Measurements from ENCODE around the gene SLC2A9.
"Not testable (repeated sequence)": the region's sequence is repeated elsewhere in the genome, so short reads cannot be mapped to it uniquely, and the experiment has no call there.

Gene SLC2A9

GRCh38 chr4:9804918-9805317, 216.4 kb downstream of the SLC2A9 start:
- TF ChIP-seq, protein P1, sequence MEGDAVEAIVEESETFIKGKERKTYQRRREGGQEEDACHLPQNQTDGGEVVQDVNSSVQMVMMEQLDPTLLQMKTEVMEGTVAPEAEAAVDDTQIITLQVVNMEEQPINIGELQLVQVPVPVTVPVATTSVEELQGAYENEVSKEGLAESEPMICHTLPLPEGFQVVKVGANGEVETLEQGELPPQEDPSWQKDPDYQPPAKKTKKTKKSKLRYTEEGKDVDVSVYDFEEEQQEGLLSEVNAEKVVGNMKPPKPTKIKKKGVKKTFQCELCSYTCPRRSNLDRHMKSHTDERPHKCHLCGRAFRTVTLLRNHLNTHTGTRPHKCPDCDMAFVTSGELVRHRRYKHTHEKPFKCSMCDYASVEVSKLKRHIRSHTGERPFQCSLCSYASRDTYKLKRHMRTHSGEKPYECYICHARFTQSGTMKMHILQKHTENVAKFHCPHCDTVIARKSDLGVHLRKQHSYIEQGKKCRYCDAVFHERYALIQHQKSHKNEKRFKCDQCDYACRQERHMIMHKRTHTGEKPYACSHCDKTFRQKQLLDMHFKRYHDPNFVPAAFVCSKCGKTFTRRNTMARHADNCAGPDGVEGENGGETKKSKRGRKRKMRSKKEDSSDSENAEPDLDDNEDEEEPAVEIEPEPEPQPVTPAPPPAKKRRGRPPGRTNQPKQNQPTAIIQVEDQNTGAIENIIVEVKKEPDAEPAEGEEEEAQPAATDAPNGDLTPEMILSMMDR (IDR thresholded peaks at IDR 0.05; ENCODE audit: low read depth, low read length), result no peak
- no peak for TF ChIP-seq EZH2phosphoT487 (IDR thresholded peaks at IDR 0.05; ENCODE audit: low read depth)
- H3K79me2 ChIP-seq (ENCODE audit: low read length), result no peaks in the 10 kb centered on the region
- H3K9ac ChIP-seq (ENCODE audit: low read length), result no peak overlapping the region; the same call in 1 of the 2 replicates
- H3K9me3 ChIP-seq (ENCODE audit: insufficient read depth, low read length), result no peaks in the 10 kb centered on the region
- no peaks in the 10 kb centered on the region for H3K36me3 ChIP-seq (replicated peaks; ENCODE audit: low read depth, low read length)
- H3K4me2 ChIP-seq (ENCODE audit: low read length), result peak overlapping the region; percentile 60; the same call in 1 of the 2 replicates
- H3K4me1 ChIP-seq (ENCODE audit: low read length), result peaks cover 58% of the 10 kb centered on the region
- peaks cover 18% of the 10 kb centered on the region for H3K27me3 ChIP-seq (ENCODE audit: low read depth, low read length)
- 0 out of 2 replicates have a peak overlapping the region, but pooled peaks have one; percentile 36 for H3K27ac ChIP-seq (ENCODE audit: low read length)
- no peak overlapping the region for H2AFZ ChIP-seq (ENCODE audit: low read depth, low read length)
- no peak overlapping the region; the same call in 1 of the 2 replicates for H3K4me3 ChIP-seq (ENCODE audit: low read length)
- no peaks in the 10 kb centered on the region for H4K20me1 ChIP-seq (ENCODE audit: insufficient read depth, low read length)

DNA sequence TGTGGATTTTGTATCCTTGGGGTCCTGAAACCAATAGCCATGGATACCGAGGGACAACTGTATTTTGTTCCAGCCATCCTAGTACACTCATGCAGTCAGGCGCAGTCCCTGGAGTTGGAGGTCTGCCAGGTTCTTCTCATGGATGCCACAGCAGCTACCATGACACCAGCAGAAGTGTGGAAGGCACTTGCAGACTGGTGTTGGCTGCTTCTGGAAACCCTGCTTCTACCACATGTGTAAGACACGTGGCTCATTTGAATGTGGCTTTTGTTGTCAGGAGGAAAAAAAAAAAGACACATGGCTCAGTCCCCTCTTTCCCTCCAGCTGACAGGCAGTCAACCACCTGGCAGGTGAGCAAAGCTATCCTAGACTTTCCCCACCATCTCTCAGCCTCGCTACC, 220.4 kb downstream of the SLC2A9 start:
- Histone ChIP-seq H3K79me2 (ENCODE audit: low read length) (no peaks in the 10 kb centered on the region), H3K4me2 (ENCODE audit: low read length) (peak overlapping the region; percentile 3; the same call in 1 of the 2 replicates), H3K4me1 (ENCODE audit: low read length) (peaks cover 40% of the 10 kb centered on the region), H4K20me1 (ENCODE audit: insufficient read depth, low read length) (no peaks in the 10 kb centered on the region), H3K27me3 (ENCODE audit: low read depth, low read length) (peaks cover 17% of the 10 kb centered on the region; the same call in 1 of the 2 replicates), H3K4me3 (ENCODE audit: low read length) (no peak overlapping the region), H3K27ac (ENCODE audit: low read length) (no peak overlapping the region), H3K36me3 (replicated peaks; ENCODE audit: low read depth, low read length) (no peaks in the 10 kb centered on the region), H2AFZ (ENCODE audit: low read depth, low read length) (peak overlapping the region; percentile 49; the same call in 1 of the 2 replicates), H3K9me3 (ENCODE audit: insufficient read depth, low read length) (no peaks in the 10 kb centered on the region), H3K9ac (ENCODE audit: low read length) (no peak overlapping the region)
- no peak for TF ChIP-seq EZH2phosphoT487 (IDR thresholded peaks at IDR 0.05; ENCODE audit: low read depth)
- TF ChIP-seq, protein P1 (IDR thresholded peaks at IDR 0.05; ENCODE audit: low read depth, low read length), result no peak

DNA sequence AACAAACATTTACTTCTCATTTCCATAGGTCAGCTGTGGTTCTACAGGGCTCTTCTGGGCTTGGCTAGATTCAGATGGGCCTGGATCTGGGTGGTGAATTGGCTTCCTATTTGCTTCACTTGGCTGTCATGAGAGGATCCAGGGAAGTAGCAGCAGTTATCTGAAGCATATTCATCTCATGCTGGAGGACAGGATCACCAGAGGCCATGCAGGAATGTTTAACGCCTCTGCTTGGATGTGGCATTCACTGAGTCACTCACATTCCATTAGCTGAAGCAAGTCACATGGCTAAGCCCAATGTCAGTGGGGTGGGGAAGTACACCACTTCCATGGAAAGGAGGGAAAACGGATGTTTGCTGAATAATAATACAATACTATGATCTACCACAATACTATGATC, 224.7 kb downstream of the SLC2A9 start:
- not testable (repeated sequence) for H3K9me3 ChIP-seq (ENCODE audit: insufficient read depth, low read length); H2AFZ ChIP-seq (ENCODE audit: low read depth, low read length); H3K4me3 ChIP-seq (ENCODE audit: low read length); H3K36me3 ChIP-seq (replicated peaks; ENCODE audit: low read depth, low read length); H3K4me2 ChIP-seq (ENCODE audit: low read length); H3K27ac ChIP-seq (ENCODE audit: low read length); H3K79me2 ChIP-seq (ENCODE audit: low read length); H3K9ac ChIP-seq (ENCODE audit: low read length); H4K20me1 ChIP-seq (ENCODE audit: insufficient read depth, low read length)
- H3K4me1 ChIP-seq (ENCODE audit: low read length), result peaks cover 28% of the 10 kb centered on the region
- peaks cover 19% of the 10 kb centered on the region; the same call in 1 of the 2 replicates for H3K27me3 ChIP-seq (ENCODE audit: low read depth, low read length)

GRCh38 chr4:9792381-9792780, 228.9 kb downstream of the SLC2A9 start:
- H3K9me3 ChIP-seq (ENCODE audit: insufficient read depth, low read length), result no peaks in the 10 kb centered on the region
- H3K4me3 ChIP-seq (ENCODE audit: low read length), result no peak overlapping the region
- peaks cover 13% of the 10 kb centered on the region for H3K4me1 ChIP-seq (ENCODE audit: low read length)
- peaks cover 18% of the 10 kb centered on the region; the same call in 1 of the 2 replicates for H3K27me3 ChIP-seq (ENCODE audit: low read depth, low read length)
- no peak overlapping the region for H3K9ac ChIP-seq (ENCODE audit: low read length)
- TF ChIP-seq, protein P1 (IDR thresholded peaks at IDR 0.05; ENCODE audit: low read depth, low read length), result no peak
- TF ChIP-seq EZH2phosphoT487 (IDR thresholded peaks at IDR 0.05; ENCODE audit: low read depth), result no peak
- H3K4me2 ChIP-seq (ENCODE audit: low read length), result no peak overlapping the region
- no peak overlapping the region for H2AFZ ChIP-seq (ENCODE audit: low read depth, low read length)
- no peaks in the 10 kb centered on the region for H3K36me3 ChIP-seq (replicated peaks; ENCODE audit: low read depth, low read length)
- no peaks in the 10 kb centered on the region for H3K79me2 ChIP-seq (ENCODE audit: low read length)
- no peaks in the 10 kb centered on the region for H4K20me1 ChIP-seq (ENCODE audit: insufficient read depth, low read length)
- no peak overlapping the region for H3K27ac ChIP-seq (ENCODE audit: low read length)

GRCh38 chr4:9785891-9786290, 235.4 kb downstream of the SLC2A9 start:
- not testable (repeated sequence) for H3K9me3 ChIP-seq (ENCODE audit: insufficient read depth, low read length); H3K4me3 ChIP-seq (ENCODE audit: low read length)
- peaks cover 38% of the 10 kb centered on the region for H3K27me3 ChIP-seq (ENCODE audit: low read depth, low read length)

More at GRCh38 chr4:9785891-9786290, 235.4 kb downstream of the SLC2A9 start:
- H4K20me1 ChIP-seq (ENCODE audit: insufficient read depth, low read length); H3K36me3 ChIP-seq (replicated peaks; ENCODE audit: low read depth, low read length); H3K27ac ChIP-seq (ENCODE audit: low read length); H3K4me1 ChIP-seq (ENCODE audit: low read length); H3K79me2 ChIP-seq (ENCODE audit: low read length); H3K4me2 ChIP-seq (ENCODE audit: low read length); H2AFZ ChIP-seq (ENCODE audit: low read depth, low read length); H3K9ac ChIP-seq (ENCODE audit: low read length): not testable (repeated sequence)

All from OCI-LY3 (cell line).